B cell (primary cell): ENCODE measurements around the gene PLBD2. TPM values are rescaled to one million over a fixed set of nuclear protein-coding genes. Genes with fewer than 3 reads are reported as not detected.

Experiments
- ATAC-seq: fragments of 200-7000 bp; cut with Tn5 transposase; one replicate; pipeline ENCODE4 v1.10.0; 2021; ENCODE audit warnings: low read depth, mild to moderate bottlenecking, moderate number of reproducible peaks, moderate library complexity
- CTCF ChIA-PET: fragments of 350-600 bp; sonication (Branson Sonifier 250); formaldehyde crosslinking; loops from one replicate; lab custom pipeline; 2021; ENCODE audit warnings: antibody characterized with exemption, inconsistent platforms; lab: Charles Lee
- POLR2A ChIA-PET: fragments of 350-600 bp; sonication (Branson Sonifier 250); formaldehyde crosslinking; loops from one replicate; lab custom pipeline; 2021; ENCODE audit warnings: antibody characterized with exemption; lab: Charles Lee
- DNase-seq: peaks from one replicate; pipeline ENCODE4 v3.0.0; 2013
- H2AFZ ChIP-seq: 2 replicates; pipeline ENCODE4 v1.6.1; 2012; ENCODE audit warnings: mild to moderate bottlenecking, low read depth, low read length; ENCODE audit not compliant: insufficient read depth, poor library complexity, severe bottlenecking
- H3K27ac ChIP-seq, 2 donors: 1 replicate in 1 of 2; 2 replicates in 1 of 2; pipeline ENCODE4 v1.5.1; 2012 to 2013; ENCODE audit warnings: low read length in 2 of 2, mild to moderate bottlenecking in 2 of 2, moderate library complexity in 1 of 2
- H3K27me3 ChIP-seq, 4 experiments: fragments of 200-600 bp in 1 of 4; sonication (generic) in 1 of 4; replicated peaks in 1 of 4; 1 replicate in 2 of 4; 2 replicates in 2 of 4; pipeline versions ENCODE4 v1.6.1 to v1.7.0; 2013 to 2016; ENCODE audit warnings: low read length in 3 of 4, mild to moderate bottlenecking in 2 of 4, mixed read lengths in 1 of 4, moderate library complexity in 1 of 4; ENCODE audit not compliant: insufficient read depth in 4 of 4, control insufficient read depth in 3 of 4; ENCODE audit errors: control extremely low read depth in 1 of 4
- H3K36me3 ChIP-seq, 2 experiments: replicated peaks in 1 of 2; 1 replicate in 1 of 2; 2 replicates in 1 of 2; pipeline versions ENCODE4 v1.6.1 to v1.7.1; 2013; ENCODE audit warnings: low read length in 1 of 2; ENCODE audit not compliant: insufficient read depth in 2 of 2, control insufficient read depth in 1 of 2; ENCODE audit errors: control extremely low read depth in 1 of 2, extremely low read depth in 1 of 2
- H3K4me1 ChIP-seq, 2 donors: fragments of 200-600 bp in 1 of 2; sonication (generic) in 1 of 2; 1 replicate in 1 of 2; 2 replicates in 1 of 2; pipeline versions ENCODE4 v1.5.1 to v1.6.1; 2013 to 2017; ENCODE audit warnings: low read length in 2 of 2; ENCODE audit not compliant: control insufficient read depth in 2 of 2, insufficient read depth in 2 of 2
- H3K4me2 ChIP-seq: replicated peaks from 2 replicates; pipeline ENCODE3; 2012; ENCODE audit warnings: mild to moderate bottlenecking, low read depth, low read length; ENCODE audit not compliant: poor library complexity, severe bottlenecking
- H3K4me3 ChIP-seq, 5 experiments: fragments of 200-600 bp in 1 of 5; sonication (generic) in 1 of 5; 1 replicate in 3 of 5; 2 replicates in 2 of 5; pipeline versions ENCODE4 v1.5.1 to v1.7.0; 2011 to 2016; ENCODE audit warnings: low read length in 4 of 5, mild to moderate bottlenecking in 4 of 5, low read depth in 2 of 5, control low read depth in 1 of 5, moderate library complexity in 1 of 5; ENCODE audit not compliant: insufficient read depth in 1 of 5; ENCODE audit errors: control extremely low read depth in 1 of 5, extremely low read depth in 1 of 5
- H3K79me2 ChIP-seq: fragments of 200-600 bp; sonication (generic); one replicate; pipeline ENCODE4 v1.6.0; 2016; ENCODE audit warnings: low read length; ENCODE audit not compliant: control insufficient read depth, insufficient read depth
- H3K9ac ChIP-seq: fragments of 200-600 bp; sonication (generic); 2 replicates; pipeline ENCODE4 v1.6.1; 2017; ENCODE audit warnings: mild to moderate bottlenecking, low read length, moderate library complexity
- H3K9me3 ChIP-seq, 3 donors: one replicate each; pipeline versions ENCODE4 v1.6.1 to v1.7.1; 2013; ENCODE audit warnings: low read length in 2 of 3; ENCODE audit not compliant: control insufficient read depth in 2 of 3, insufficient read depth in 1 of 3; ENCODE audit errors: control extremely low read depth in 1 of 3
- H4K20me1 ChIP-seq: 2 replicates; pipeline ENCODE4 v1.6.0; 2012; ENCODE audit warnings: mild to moderate bottlenecking, low read length; ENCODE audit not compliant: insufficient read depth, control insufficient read depth, poor library complexity, severe bottlenecking
- H3K27ac Mint-ChIP-seq: one replicate; pipeline ENCODE4 v1.8.0; 2021; ENCODE audit warnings: mixed read lengths
- H3K27me3 Mint-ChIP-seq: one replicate; pipeline ENCODE4 v1.8.0; 2021; ENCODE audit warnings: mixed read lengths
- H3K4me1 Mint-ChIP-seq: one replicate; pipeline ENCODE4 v1.8.0; 2021; ENCODE audit warnings: mixed read lengths
- H3K4me3 Mint-ChIP-seq: one replicate; pipeline ENCODE4 v1.8.0; 2021; ENCODE audit warnings: mixed read lengths
- H3K9me3 Mint-ChIP-seq: one replicate; pipeline ENCODE4 v1.8.0; 2022; ENCODE audit warnings: mixed read lengths; ENCODE audit not compliant: insufficient read depth
- CTCF ChIP-seq: fragments of 200-600 bp; IDR thresholded peaks from one replicate; pipeline ENCODE4 v1.8.0; 2022; ENCODE audit warnings: antibody characterized with exemption, mild to moderate bottlenecking
- EZH2 ChIP-seq: IDR thresholded peaks from 2 replicates; pipeline ENCODE4 v1.6.1; 2012; ENCODE audit warnings: borderline replicate concordance, low read depth, mild to moderate bottlenecking, moderate library complexity, low read length; ENCODE audit not compliant: insufficient read depth, poor library complexity, severe bottlenecking
- WGBS: methylation state at CpG from one replicate; pipeline ENCODE4 v1.1.5; 2013; ENCODE audit warnings: missing lambda C conversion rate; ENCODE audit not compliant: insufficient coverage; 5-methylcytosine and 5-hydroxymethylcytosine counted together
- intact Hi-C: fragments of 100-400 bp; cut with micrococcal nuclease; formaldehyde crosslinking; loops from one replicate; pipeline ENCODE4 v1.10.0; 2022
- polyA plus RNA-seq: library from polyadenylated mRNA; depleted of rRNA; stranded (reverse); fragments of >200 nt; gene quantifications from 2 replicates; pipeline ENCODE4 v1.2.3, GENCODE V29; 2012
- total RNA-seq, 2 donors: library from RNA; stranded (reverse); fragments of 120-200 nt in 1 of 2; gene quantifications; 1 replicate in 1 of 2; 2 replicates in 1 of 2; pipeline versions ENCODE4 v1.2.3 to v1.2.4, GENCODE V29; 2013 to 2022

The PLBD2 gene
- total and polyA plus RNA-seq, 2 donors (not counting 1 experiment from before 2014, with no cell fraction given): 2.9 to 11.6 TPM

- Mint-ChIP-seq H3K4me3 (peak overlapping the region; percentile 88), H3K27me3 (no peaks in the 10 kb centered on the region), H3K4me1 (peaks cover 12% of the 10 kb centered on the region), H3K27ac (peak overlapping the region; percentile 88), H3K9me3 (no peaks in the 10 kb centered on the region)
- no peaks in the 10 kb centered on the region for H3K27me3 ChIP-seq
- no peak overlapping the region for H3K4me2 ChIP-seq
- no peak overlapping the region for H2AFZ ChIP-seq
- H3K4me1 ChIP-seq: peaks cover 11 to 18% of the 10 kb centered on the region in 2 donors
- no peaks in the 10 kb centered on the region for H3K9me3 ChIP-seq
- CTCF ChIA-PET: no interaction called here
- no peak for TF ChIP-seq EZH2
- TF ChIP-seq CTCF: no peak
- H4K20me1 ChIP-seq: no peaks in the 10 kb centered on the region
- ATAC-seq (no peak), DNase-seq (peak; percentile 29)
- no peak overlapping the region for H3K4me3 ChIP-seq
- H3K9ac ChIP-seq: no peak overlapping the region
- WGBS: 67% methylated on average over 7 of the region's 9 CpGs
- H3K27ac ChIP-seq: no peak overlapping the region
- no peaks in the 10 kb centered on the region for H3K79me2 ChIP-seq
- POLR2A ChIA-PET: no interaction called here
- intact Hi-C loops: loop anchor here (5.0 kb wide), 1 partner anchor 153 kb away; no protein-coding TSS in a partner anchor
- H3K36me3 ChIP-seq: no peaks in the 10 kb centered on the region
These were observed 1.8 kb downstream of the PLBD2 start for GRCh38 chr12:113359939-113360748.
